ENCODE data around the gene FCHSD2. TPM values are rescaled to one million over a fixed set of nuclear protein-coding genes. Genes with fewer than 3 reads are reported as not detected.

Gene FCHSD2
- total RNA-seq, 1 donor from 2014 or later, result 16.3 TPM

- Histone ChIP-seq H3K27me3 (no peaks in the 10 kb centered on the region), H3K27ac (no peak overlapping the region), H3K4me1 (peaks cover 16 to 39% of the 10 kb centered on the region in 2 donors), H3K4me3 (no peak overlapping the region), H3K36me3 (no peaks in the 10 kb centered on the region), H3K9me3 (no peaks in the 10 kb centered on the region)
- no peak for DNase-seq (ENCODE audit: low spot score in 2 of 2)
- TF ChIP-seq CTCF (IDR thresholded peaks at IDR 0.05), result no peak
- intact Hi-C loops (cut with DNase I), result no loop called here
Observed at GRCh38 chr11:73154178-73154577, 12.1 kb upstream of the FCHSD2 start.

- DNase-seq (ENCODE audit: low spot score in 2 of 2), result no peak
- no peaks in the 10 kb centered on the region for H3K9me3 ChIP-seq
- peak overlapping the region in 1 of 2 donors; percentile 17 for H3K27ac ChIP-seq
- H3K4me3 ChIP-seq, result no peak overlapping the region
- no peaks in the 10 kb centered on the region for H3K36me3 ChIP-seq
- no peak for TF ChIP-seq CTCF (IDR thresholded peaks at IDR 0.05)
- peaks cover 13 to 39% of the 10 kb centered on the region in 2 donors for H3K4me1 ChIP-seq
- no peaks in the 10 kb centered on the region for H3K27me3 ChIP-seq
- intact Hi-C loops (cut with DNase I), result no loop called here
Observed at GRCh38 chr11:73152861-73153483, 10.9 kb upstream of the FCHSD2 start.

GRCh38 chr11:73152086-73152853 is 10.2 kb upstream of the FCHSD2 start:
- H3K36me3 ChIP-seq, result no peaks in the 10 kb centered on the region
- H3K27ac ChIP-seq, result no peak overlapping the region
- H3K4me1 ChIP-seq, result peaks cover 13 to 39% of the 10 kb centered on the region in 2 donors
- peak in 1 of 2 donors; percentile 12 for DNase-seq (ENCODE audit: low spot score in 2 of 2)
- no peak for TF ChIP-seq CTCF (IDR thresholded peaks at IDR 0.05)
- no peak overlapping the region for H3K4me3 ChIP-seq
- H3K9me3 ChIP-seq, result no peaks in the 10 kb centered on the region
- intact Hi-C loops (cut with DNase I), result no loop called here
- no peaks in the 10 kb centered on the region for H3K27me3 ChIP-seq

- Histone ChIP-seq H3K4me3 (no peak overlapping the region), H3K27me3 (no peaks in the 10 kb centered on the region), H3K9me3 (no peaks in the 10 kb centered on the region), H3K4me1 (peaks cover 15 to 39% of the 10 kb centered on the region in 2 donors), H3K36me3 (no peaks in the 10 kb centered on the region), H3K27ac (no peak overlapping the region)
- intact Hi-C loops (cut with DNase I), result no loop called here
- no peak for TF ChIP-seq CTCF (IDR thresholded peaks at IDR 0.05)
- no peak for DNase-seq (ENCODE audit: low spot score in 2 of 2)
Observed at GRCh38 chr11:73151416-73151815, 9.3 kb upstream of the FCHSD2 start.

- no peak for TF ChIP-seq CTCF (IDR thresholded peaks at IDR 0.05)
- intact Hi-C loops (cut with DNase I), result loop anchor here (10.0 kb wide), 1 partner anchor 424 kb away; no protein-coding TSS in a partner anchor
- Histone ChIP-seq H3K27me3 (no peaks in the 10 kb centered on the region), H3K27ac (peak overlapping the region; percentile 85 to 86), H3K4me3 (no peak overlapping the region), H3K36me3 (no peaks in the 10 kb centered on the region), H3K9me3 (no peaks in the 10 kb centered on the region), H3K4me1 (peaks cover 15 to 34% of the 10 kb centered on the region in 2 donors)
- peak in 1 of 2 donors; percentile 48 for DNase-seq (ENCODE audit: low spot score in 2 of 2)
Observed at GRCh38 chr11:73149105-73149504, 7.0 kb upstream of the FCHSD2 start.
